OCI-LY1 (cell line): Measurements from ENCODE around the gene NTRK3.

ENCODE experiments used
- H2AFZ ChIP-seq: fragments of 200-600 bp; sonication (generic), shearing (Covaris generic); 2 replicates; pipeline ENCODE4 v1.6.0; 2014; ENCODE audit warnings: antibody characterized with exemption, mild to moderate bottlenecking, low read length
- H3F3A ChIP-seq: fragments of 200-600 bp; sonication (generic), shearing (Covaris generic); 2 replicates; pipeline ENCODE4 v1.6.0; 2014; ENCODE audit warnings: mild to moderate bottlenecking, antibody characterized with exemption, low read length, moderate library complexity; ENCODE audit not compliant: insufficient read depth
- H3K27ac ChIP-seq: fragments of 200-600 bp; sonication (generic); 2 replicates; pipeline ENCODE4 v1.5.1; 2014; ENCODE audit warnings: low read length, mixed run types, mild to moderate bottlenecking, low read depth; ENCODE audit not compliant: poor library complexity, severe bottlenecking
- H3K27me3 ChIP-seq: fragments of 200-600 bp; sonication (generic); 2 replicates; pipeline ENCODE4 v1.6.0; 2014; ENCODE audit warnings: antibody characterized with exemption, mild to moderate bottlenecking, low read length, moderate library complexity; ENCODE audit not compliant: insufficient read depth
- H3K36me3 ChIP-seq: fragments of 200-600 bp; sonication (generic); 2 replicates; pipeline ENCODE4 v1.6.1; 2014; ENCODE audit warnings: mild to moderate bottlenecking, antibody characterized with exemption, low read length, moderate library complexity, mixed read lengths; ENCODE audit not compliant: insufficient read depth
- H3K4me1 ChIP-seq: fragments of 200-600 bp; sonication (generic); 2 replicates; pipeline ENCODE4 v1.5.1; 2014; ENCODE audit warnings: mild to moderate bottlenecking, low read length, moderate library complexity; ENCODE audit not compliant: insufficient read depth, severe bottlenecking
- H3K4me2 ChIP-seq: fragments of 200-600 bp; sonication (generic), shearing (Covaris generic); 2 replicates; pipeline ENCODE4 v1.6.1; 2014; ENCODE audit warnings: low read length
- H3K4me3 ChIP-seq: fragments of 200-600 bp; sonication (generic); 2 replicates; pipeline ENCODE4 v1.5.1; 2014; ENCODE audit warnings: low read length, low read depth, mild to moderate bottlenecking, mixed read lengths; ENCODE audit not compliant: poor library complexity, severe bottlenecking
- H3K79me2 ChIP-seq: fragments of 200-600 bp; shearing (Covaris generic); 2 replicates; pipeline ENCODE4 v1.6.1; 2016; ENCODE audit warnings: mixed run types, low read length, mixed read lengths; ENCODE audit not compliant: insufficient read depth
- H3K9ac ChIP-seq: fragments of 200-600 bp; sonication (generic), shearing (Covaris generic); 2 replicates; pipeline ENCODE4 v1.6.1; 2014; ENCODE audit warnings: mild to moderate bottlenecking, low read length, mixed read lengths
- H3K9me2 ChIP-seq: fragments of 200-600 bp; sonication (generic), shearing (Covaris generic); 2 replicates; pipeline ENCODE4 v1.6.1; 2014; ENCODE audit warnings: low read depth, mild to moderate bottlenecking, low read length, mixed read lengths
- H3K9me3 ChIP-seq: fragments of 200-600 bp; shearing (Covaris generic); 2 replicates; pipeline ENCODE4 v1.6.1; 2014; ENCODE audit warnings: low read length, mixed read lengths
- H4K20me1 ChIP-seq: fragments of 200-600 bp; sonication (generic), shearing (Covaris generic); 2 replicates; pipeline ENCODE4 v1.6.0; 2016; ENCODE audit warnings: mild to moderate bottlenecking, low read length; ENCODE audit not compliant: insufficient read depth
- EZH2 ChIP-seq: fragments of 200-600 bp; sonication (generic), shearing (Covaris generic); IDR thresholded peaks from 2 replicates; pipeline ENCODE4 v1.8.0; 2017; ENCODE audit warnings: borderline replicate concordance, mixed run types, mild to moderate bottlenecking, antibody characterized with exemption, low read length, moderate library complexity, mixed read lengths
- TF ChIP-seq, protein P1 (sequence below): fragments of 200-600 bp; sonication (generic), shearing (Covaris generic); IDR thresholded peaks from 2 replicates; pipeline ENCODE4 v1.5.1; 2017; ENCODE audit warnings: mild to moderate bottlenecking, antibody characterized with exemption, low read length, moderate library complexity, mixed read lengths

Gene NTRK3

DNA sequence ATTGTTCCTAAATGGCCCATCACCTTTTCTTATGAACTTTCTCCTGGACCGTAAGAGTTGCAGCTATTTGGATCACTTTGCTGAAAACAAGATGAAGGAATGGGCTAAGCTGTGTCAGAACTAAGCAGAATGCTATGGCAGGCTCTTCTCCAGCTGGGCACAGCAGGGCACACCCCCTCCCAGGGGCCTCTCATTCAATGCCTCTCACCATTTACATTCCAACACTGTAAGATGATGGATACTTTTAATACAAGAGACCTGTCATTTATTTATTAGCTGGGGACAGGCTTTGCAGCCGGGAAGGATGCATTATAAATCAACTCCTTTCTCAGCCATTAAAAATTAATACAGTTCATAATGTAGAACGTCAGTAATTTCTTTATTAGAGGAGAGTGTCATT, 240.1 kb downstream of the NTRK3 start:
- Histone ChIP-seq H3K9me3 (no peaks in the 10 kb centered on the region), H3K4me1 (no peaks in the 10 kb centered on the region), H3K4me2 (no peak overlapping the region), H3F3A (no peaks in the 10 kb centered on the region), H3K4me3 (no peak overlapping the region), H4K20me1 (no peaks in the 10 kb centered on the region), H2AFZ (no peak overlapping the region), H3K27ac (no peak overlapping the region), H3K9me2 (no peaks in the 10 kb centered on the region), H3K79me2 (no peaks in the 10 kb centered on the region), H3K9ac (no peak overlapping the region), H3K36me3 (no peaks in the 10 kb centered on the region), H3K27me3 (no peaks in the 10 kb centered on the region)
- TF ChIP-seq, protein P1, sequence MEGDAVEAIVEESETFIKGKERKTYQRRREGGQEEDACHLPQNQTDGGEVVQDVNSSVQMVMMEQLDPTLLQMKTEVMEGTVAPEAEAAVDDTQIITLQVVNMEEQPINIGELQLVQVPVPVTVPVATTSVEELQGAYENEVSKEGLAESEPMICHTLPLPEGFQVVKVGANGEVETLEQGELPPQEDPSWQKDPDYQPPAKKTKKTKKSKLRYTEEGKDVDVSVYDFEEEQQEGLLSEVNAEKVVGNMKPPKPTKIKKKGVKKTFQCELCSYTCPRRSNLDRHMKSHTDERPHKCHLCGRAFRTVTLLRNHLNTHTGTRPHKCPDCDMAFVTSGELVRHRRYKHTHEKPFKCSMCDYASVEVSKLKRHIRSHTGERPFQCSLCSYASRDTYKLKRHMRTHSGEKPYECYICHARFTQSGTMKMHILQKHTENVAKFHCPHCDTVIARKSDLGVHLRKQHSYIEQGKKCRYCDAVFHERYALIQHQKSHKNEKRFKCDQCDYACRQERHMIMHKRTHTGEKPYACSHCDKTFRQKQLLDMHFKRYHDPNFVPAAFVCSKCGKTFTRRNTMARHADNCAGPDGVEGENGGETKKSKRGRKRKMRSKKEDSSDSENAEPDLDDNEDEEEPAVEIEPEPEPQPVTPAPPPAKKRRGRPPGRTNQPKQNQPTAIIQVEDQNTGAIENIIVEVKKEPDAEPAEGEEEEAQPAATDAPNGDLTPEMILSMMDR: no peak
- no peak for TF ChIP-seq EZH2

DNA sequence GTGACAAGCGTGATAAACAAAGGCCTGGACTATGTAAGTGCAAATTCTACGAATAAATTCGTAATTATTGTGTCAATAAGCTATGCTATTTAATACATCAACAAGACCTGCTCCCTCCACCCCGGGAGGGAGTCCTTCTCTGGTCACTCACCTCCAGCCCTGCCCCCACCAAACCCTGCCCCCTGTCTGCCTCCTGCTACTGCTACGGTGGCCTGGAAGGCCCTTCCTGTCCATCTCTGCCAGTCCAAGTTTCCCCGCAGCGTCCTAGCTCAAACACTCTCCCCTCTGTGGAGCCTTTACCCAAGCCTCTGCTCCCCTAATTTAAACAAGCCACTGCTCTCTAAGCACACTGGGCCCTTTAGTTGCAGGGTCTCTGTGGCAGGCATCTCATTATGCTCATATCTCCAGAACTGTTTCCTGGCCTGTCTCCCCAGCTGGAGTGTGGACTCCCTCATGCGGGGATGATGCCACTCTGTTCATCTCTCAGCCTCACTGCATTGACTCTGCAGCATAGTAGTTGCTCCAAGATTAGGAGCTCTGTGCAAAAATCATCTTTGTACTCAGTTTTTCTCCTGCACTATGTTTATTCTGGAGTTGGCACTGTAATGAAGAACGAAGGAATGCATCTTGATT, 241.2 kb downstream of the NTRK3 start:
- Histone ChIP-seq H3K79me2 (no peaks in the 10 kb centered on the region), H4K20me1 (no peaks in the 10 kb centered on the region), H3K4me3 (no peak overlapping the region), H3K4me1 (no peaks in the 10 kb centered on the region), H3K9me3 (no peaks in the 10 kb centered on the region), H3F3A (no peaks in the 10 kb centered on the region), H3K27me3 (no peaks in the 10 kb centered on the region), H2AFZ (no peak overlapping the region), H3K4me2 (no peak overlapping the region), H3K27ac (no peak overlapping the region), H3K36me3 (no peaks in the 10 kb centered on the region), H3K9me2 (no peaks in the 10 kb centered on the region), H3K9ac (no peak overlapping the region)
- TF ChIP-seq EZH2: no peak
- TF ChIP-seq, protein P1: no peak

DNA sequence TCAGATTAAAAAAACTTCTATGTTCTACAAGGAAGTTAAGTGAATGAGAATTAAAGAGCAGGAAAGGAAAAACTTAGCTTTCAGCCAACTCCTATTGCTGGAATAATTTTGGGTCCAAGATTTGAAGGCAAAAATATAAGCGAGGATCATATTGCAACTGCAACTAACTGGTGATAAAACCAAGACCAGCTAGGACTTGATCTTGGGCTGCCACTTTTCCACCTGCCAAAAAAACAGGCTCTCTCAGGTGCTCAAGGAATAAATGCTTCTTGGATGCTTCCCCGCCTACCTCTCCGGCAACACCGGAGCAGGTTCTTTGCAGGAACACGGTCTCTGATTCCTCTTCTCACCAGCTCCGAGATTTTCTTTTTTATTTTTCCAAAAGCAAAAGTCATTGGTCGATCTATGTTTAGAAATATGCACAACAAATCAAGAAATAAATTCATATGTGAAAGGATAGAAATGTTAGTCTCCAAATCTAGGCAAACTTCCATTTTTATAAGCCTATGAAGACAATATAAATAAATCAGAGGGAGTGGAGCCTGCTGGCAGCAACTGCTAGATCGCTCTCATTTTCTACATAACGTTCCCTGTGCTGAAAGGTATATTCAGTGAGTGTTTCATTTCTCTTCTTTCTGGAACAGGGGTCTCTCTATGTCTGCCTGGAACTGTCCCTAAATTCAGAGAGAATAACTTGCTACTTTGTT, 241.9 kb downstream of the NTRK3 start:
- no peak overlapping the region for H3K9ac ChIP-seq
- H3K4me2 ChIP-seq: no peak overlapping the region
- no peak overlapping the region for H3K4me3 ChIP-seq
- H3K27ac ChIP-seq: no peak overlapping the region
- H3K36me3 ChIP-seq: no peaks in the 10 kb centered on the region
- no peaks in the 10 kb centered on the region for H4K20me1 ChIP-seq
- H3K79me2 ChIP-seq: no peaks in the 10 kb centered on the region
- TF ChIP-seq, protein P1: no peak
- no peak for TF ChIP-seq EZH2
- H2AFZ ChIP-seq: no peak overlapping the region
- H3K9me2 ChIP-seq: no peaks in the 10 kb centered on the region
- H3K4me1 ChIP-seq: no peaks in the 10 kb centered on the region
- no peaks in the 10 kb centered on the region for H3K27me3 ChIP-seq
- no peaks in the 10 kb centered on the region for H3F3A ChIP-seq
- no peaks in the 10 kb centered on the region for H3K9me3 ChIP-seq
